GM21786 (cell line): ENCODE data around the gene SLU7.

Source experiments
- ATAC-seq: cut with Tn5 transposase; IDR thresholded peaks from one replicate; pipeline ENCODE4 v1.9.1; 2021; ENCODE audit not compliant: unreplicated experiment

SLU7 gene

GRCh38 chr5:160418561-160419457 is at the start of gene SLU7:
Gene SLU7 (minus strand): TSS chr5:160419081. CDS start chr5:160415294, 3,787 bp downstream.
- ATAC-seq = peak; percentile 61

GRCh38 chr5:160468363-160468975 is 49.6 kb upstream of the SLU7 start:
- no peak for ATAC-seq

- peak; percentile 86 for ATAC-seq
Observed at GRCh38 chr5:160467555-160468362, 48.9 kb upstream of the SLU7 start.

GRCh38 chr5:160466889-160467554 is 48.1 kb upstream of the SLU7 start:
- ATAC-seq = no peak

GRCh38 chr5:160466116-160466515 is 47.2 kb upstream of the SLU7 start:
- ATAC-seq = no peak

- ATAC-seq = no peak
Observed at GRCh38 chr5:160464466-160464797, 45.6 kb upstream of the SLU7 start.

- no peak for ATAC-seq
Observed at GRCh38 chr5:160463740-160464465, 45.0 kb upstream of the SLU7 start.

- ATAC-seq = no peak
Observed at GRCh38 chr5:160463227-160463626, 44.3 kb upstream of the SLU7 start.

- ATAC-seq = peak; percentile 44
Observed at GRCh38 chr5:160462167-160462566, 43.3 kb upstream of the SLU7 start.

GRCh38 chr5:160461378-160461777 is 42.5 kb upstream of the SLU7 start:
- ATAC-seq = no peak

- no peak for ATAC-seq
Observed at GRCh38 chr5:160460377-160461049, 41.6 kb upstream of the SLU7 start.

GRCh38 chr5:160458806-160459800 is 40.2 kb upstream of the SLU7 start:
- ATAC-seq = peak; percentile 72

GRCh38 chr5:160457252-160457651 is 38.4 kb upstream of the SLU7 start:
- ATAC-seq = no peak

- ATAC-seq = no peak
Observed at GRCh38 chr5:160456480-160457177, 37.7 kb upstream of the SLU7 start.

GRCh38 chr5:160455600-160455999 is 36.7 kb upstream of the SLU7 start:
- no peak for ATAC-seq

- no peak for ATAC-seq
Observed at GRCh38 chr5:160453751-160454150, 34.9 kb upstream of the SLU7 start.

- no peak for ATAC-seq
Observed at GRCh38 chr5:160452795-160453194, 33.9 kb upstream of the SLU7 start.

- no peak for ATAC-seq
Observed at GRCh38 chr5:160452036-160452435, 33.2 kb upstream of the SLU7 start.
